Stimulated activated CD4-positive, alpha-beta T cell treated with anti-CD3 and anti-CD28 coated beads, Interleukin-15, amount 100 ng/mL, for 1 hour (primary cell): Measurements from ENCODE around the gene HEXD.
A peak's percentile ranks its signal among the peaks of the same experiment; 100 is the strongest.
"Not testable (repeated sequence)": the region's sequence is repeated elsewhere in the genome, so short reads cannot be mapped to it uniquely, and the experiment has no call there.

Experiments used
- DNase-seq, 2 donors: peaks; one replicate each; pipeline ENCODE4 v3.0.0-alpha.2; 2020; ENCODE audit warnings: low read depth in 1 of 2, low spot score in 1 of 2

The HEXD gene

GRCh38 chr17:82457073-82457928 is 39.2 kb downstream of the HEXD start:
- no peak for DNase-seq

- no peak for DNase-seq
These were observed 39.7 kb downstream of the HEXD start for GRCh38 chr17:82457929-82458178.

- DNase-seq = peak; percentile 89 to 92
These were observed 40.2 kb downstream of the HEXD start, which contains the start of gene NARF for GRCh38 chr17:82458179-82458884. Gene NARF, plus strand, starts transcription at chr17:82458741. Its CDS starts 63 bp downstream, at chr17:82458804.

GRCh38 chr17:82458885-82459424 is 40.8 kb downstream of the HEXD start:
- DNase-seq = no peak

GRCh38 chr17:82459936-82460335 is 41.8 kb downstream of the HEXD start:
- not testable (repeated sequence) for DNase-seq

DNA sequence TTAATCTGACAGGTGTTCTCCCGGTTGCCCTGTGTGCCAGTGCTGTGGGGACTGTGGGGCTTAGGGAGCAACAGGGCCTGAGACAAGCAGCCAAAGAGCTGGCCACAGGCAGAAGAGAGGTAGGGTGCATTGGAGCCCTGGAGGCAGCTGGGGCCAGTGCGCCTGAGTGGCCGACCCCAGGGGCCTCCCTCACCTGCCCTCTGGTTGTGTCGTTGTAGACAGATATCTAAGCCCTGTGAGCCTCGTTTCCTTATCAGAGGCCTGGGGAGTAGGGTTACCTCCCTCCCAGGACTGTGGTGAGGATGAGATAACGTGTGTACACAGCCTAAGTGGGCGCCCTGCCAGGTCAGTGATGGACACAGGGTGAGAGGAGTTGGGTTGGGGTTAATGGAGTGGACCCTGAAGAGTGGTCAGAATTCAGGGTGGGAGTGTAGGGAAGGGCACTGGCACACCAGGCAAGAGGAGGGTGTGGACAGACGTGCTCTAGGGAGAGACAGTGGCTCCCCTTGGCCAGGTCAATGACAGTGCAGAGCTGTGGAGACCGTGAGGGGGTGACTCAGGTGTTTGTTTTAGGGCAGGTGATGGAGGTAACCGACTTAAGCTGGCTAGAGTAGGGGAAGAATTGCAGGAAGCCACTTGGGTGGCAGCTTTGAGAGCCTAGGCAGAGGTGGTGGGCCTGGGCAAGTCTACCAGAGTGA is 43.8 kb downstream of the HEXD start:
- no peak for DNase-seq

- no peak for DNase-seq
These were observed 45.2 kb downstream of the HEXD start for GRCh38 chr17:82463391-82463790.

DNA sequence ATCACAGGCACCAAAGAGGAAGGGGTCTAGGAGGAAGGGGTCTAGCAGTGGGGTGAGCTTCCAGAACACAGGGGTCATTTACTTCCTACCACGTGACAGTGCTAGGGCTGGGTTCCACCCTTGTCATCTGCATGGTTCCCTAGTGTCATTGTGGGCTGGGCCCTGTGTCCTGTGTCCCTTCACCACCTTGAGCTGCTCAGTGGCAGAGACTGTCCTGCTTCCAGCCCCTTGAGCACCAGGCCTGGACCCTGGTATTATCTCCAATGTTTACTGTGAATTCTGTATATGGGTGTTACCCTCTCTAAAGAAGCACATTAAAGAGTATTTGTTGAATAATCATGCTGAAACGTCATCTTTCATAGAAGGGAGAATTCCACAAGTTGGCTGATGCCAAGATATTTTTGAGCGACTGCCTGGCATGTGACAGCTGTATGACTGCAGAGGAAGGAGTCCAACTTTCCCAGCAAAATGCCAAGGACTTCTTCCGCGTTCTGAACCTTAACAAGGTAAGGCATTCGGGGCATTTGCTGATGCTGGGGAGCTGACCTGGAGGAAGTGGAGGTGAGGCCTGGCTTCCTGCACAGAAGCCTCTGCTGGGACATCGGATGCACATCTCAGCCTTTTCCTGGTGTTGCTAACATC is 45.9 kb downstream of the HEXD start:
- DNase-seq = no peak

DNA sequence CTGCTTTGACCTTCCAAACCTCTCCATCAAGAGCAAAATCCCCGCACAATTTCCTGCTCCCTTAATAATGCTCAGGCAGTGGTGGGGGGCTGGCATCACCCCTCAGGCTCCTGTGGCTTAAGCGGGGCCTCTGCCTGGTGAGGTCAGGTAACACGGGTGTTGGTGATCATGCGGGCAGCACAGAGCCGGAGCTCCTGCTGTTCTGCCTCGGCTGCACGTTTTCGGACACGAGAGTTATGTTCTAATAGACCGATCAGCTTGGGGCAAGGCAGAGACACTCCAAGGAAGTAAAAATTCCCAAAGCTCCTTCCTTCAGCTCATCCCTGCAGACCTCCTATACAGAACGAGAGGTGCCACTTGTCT is 46.4 kb downstream of the HEXD start:
- no peak for DNase-seq

DNA sequence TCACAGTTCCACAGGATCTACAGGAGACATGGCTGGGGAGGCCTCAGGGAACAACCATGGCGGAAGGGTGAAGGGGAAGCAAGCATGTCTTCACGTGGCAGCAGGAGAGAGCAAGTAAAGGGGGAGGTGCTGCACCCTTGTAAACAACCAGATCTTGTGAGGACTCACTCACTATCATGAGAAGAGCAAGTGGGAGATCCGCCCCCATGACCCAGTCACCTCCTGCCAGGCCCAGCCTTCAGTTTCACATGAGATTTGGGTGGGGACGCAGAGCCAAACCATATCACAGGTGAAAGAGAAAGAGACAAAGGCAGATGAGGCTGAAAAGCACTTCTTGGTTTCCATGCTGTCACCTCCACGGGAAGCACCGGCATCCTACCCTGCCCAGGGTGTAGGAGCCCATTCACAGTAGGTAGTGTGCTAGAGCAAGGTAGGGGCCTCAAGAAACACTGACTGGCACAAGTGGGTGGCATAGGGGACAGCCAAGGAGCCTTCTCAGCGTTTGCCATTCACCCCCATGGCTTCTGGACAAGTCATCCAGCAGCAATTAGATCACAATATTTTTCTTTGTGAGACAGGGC is 47.0 kb downstream of the HEXD start:
- no peak for DNase-seq

- DNase-seq = no peak
These were observed 50.5 kb downstream of the HEXD start for GRCh38 chr17:82468692-82469091.

- DNase-seq = no peak
These were observed 51.9 kb downstream of the HEXD start for GRCh38 chr17:82470065-82470464.

DNA sequence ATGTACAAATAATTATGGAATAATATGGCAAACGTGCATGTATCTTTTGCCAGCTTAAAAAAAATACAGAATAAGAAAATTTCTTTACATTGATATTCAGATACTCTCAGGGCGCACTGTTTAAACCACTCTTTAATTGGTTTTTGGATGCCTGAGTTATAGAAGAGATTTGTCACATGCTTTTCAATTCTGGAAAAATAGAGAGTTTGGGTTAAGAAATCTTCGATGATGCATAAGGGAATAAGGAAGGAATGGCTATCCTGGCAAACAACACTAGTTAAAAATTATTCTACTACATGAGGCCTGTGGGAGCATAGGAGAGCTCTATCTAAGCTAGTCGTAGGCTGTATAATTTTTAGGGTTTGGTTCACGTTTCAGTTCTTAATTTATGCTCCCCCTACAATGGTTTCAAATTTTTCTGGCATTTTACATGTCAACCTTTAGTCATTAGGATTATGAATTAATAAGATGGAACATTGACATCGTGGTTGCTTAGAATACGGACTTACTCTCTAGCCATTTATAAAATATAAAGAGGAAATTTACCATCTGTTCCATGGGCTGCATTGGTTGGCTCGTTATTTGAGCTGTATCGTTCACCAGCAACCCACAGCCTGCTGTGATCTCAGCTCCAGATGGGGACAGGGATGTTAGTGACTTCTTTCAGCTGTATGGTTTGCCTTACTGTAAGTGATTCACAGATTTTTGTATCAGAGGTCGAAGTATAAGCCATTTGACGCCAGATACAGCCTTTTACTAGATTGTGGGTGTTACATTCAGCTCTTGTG is 56.3 kb downstream of the HEXD start:
- no peak for DNase-seq

DNA sequence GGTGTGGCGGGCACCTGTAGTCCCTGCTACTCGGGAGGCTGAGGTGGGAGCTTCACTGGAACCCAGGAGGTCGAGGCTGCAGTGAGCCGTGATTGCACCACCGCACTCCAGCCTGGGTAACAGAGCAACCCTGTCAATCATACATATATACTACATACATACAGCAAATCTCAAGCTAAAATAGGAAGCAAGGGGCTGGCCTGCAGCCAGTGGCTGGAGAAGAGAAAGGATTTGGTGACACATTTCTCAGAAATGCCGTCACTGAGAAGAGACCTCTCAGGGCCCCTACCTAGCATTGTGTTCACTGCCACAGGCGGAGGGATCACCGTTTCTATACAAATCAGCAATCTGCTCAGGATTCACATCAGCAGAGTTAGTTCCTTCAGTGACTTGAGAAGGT is 57.3 kb downstream of the HEXD start:
- DNase-seq = no peak

DNA sequence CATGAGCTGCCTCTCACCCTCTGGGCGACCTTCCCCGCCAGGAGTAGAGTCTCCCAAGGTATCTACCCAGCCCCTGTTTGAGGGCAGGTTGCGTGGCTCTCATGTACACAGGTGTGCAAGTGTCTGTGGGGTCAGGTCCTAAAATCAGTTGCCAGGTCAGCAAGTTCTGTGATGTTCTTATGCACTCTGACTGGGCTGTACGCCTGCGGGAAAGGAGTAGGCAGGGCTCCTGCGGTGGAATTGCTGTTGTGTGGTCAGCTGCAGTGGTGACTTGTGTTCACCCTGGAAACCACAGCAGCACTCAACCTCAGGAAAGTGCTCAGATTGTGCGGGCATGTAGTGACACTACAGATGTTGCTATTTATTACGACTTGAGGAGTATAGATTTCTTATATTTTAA is 59.8 kb downstream of the HEXD start:
- no peak for DNase-seq

DNA sequence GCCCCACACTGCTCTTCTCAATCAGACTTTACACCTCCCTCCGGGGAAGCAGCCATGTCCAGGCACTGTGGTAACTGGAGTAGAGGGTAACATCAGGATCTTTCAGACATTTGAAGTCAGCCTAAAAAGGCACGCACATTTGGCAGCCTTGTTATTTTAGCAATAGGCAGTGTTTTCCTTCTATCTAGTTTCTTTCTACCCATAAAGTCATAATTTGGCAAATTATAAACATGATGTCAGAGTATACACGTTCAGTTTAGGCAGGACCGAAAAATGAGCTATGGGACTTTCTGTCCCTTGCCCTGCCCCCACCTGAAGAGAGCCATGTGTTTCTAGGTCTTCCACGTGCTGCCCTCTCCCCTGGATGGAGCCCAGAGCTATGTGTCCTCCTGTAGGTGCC is 61.5 kb downstream of the HEXD start:
- DNase-seq = no peak

GRCh38 chr17:82480318-82480717 is 62.2 kb downstream of the HEXD start:
- DNase-seq = no peak

DNA sequence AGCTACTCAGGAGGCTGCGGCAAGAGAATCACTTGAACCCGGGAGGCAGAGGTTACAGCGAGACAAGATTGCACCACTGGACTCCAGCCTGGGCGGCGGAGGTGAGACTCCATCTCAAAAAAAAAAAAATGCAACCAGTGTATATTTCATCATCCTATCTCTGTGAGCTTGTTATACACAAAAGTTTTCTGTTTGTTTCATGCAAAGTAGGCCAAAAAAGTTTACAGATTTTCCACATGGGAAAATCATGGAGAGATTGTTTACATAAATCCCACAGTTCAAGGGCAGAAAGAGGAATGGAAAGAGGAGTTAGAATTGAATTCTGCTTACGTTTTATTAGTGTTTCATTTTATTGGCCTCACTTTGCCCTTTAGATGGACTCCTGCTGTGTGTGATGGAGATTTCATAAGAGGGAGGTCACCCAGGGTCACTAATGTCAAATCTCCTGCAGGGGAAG is 65.1 kb downstream of the HEXD start:
- DNase-seq = no peak

DNA sequence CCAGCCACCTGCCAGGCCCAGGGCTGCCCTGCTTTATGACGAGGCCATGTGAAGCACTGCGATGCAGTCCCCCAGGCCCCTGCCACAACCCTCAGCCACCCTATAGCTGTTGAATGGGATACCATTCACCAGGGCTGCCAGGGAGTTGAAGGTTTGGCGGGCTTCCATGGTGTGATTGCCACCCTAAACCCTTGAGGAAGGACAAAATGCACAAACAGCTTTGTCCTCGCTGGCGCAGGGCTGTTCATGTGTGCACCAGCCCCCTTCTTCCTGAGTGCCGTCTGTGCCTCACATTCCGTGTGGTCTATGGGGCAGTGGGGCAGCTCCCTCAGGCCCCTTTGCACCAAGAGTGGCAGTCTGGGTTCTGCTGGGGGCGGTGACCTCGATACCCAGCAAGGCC is 65.7 kb downstream of the HEXD start:
- DNase-seq = no peak
